ENCODE data around the gene PCDHA2. TPM values are rescaled to one million over a fixed set of nuclear protein-coding genes. Genes with fewer than 3 reads are reported as not detected.

Gene PCDHA2
- total RNA-seq, 2 donors from 2014 or later: 0.85 TPM; not detected in 1

DNA sequence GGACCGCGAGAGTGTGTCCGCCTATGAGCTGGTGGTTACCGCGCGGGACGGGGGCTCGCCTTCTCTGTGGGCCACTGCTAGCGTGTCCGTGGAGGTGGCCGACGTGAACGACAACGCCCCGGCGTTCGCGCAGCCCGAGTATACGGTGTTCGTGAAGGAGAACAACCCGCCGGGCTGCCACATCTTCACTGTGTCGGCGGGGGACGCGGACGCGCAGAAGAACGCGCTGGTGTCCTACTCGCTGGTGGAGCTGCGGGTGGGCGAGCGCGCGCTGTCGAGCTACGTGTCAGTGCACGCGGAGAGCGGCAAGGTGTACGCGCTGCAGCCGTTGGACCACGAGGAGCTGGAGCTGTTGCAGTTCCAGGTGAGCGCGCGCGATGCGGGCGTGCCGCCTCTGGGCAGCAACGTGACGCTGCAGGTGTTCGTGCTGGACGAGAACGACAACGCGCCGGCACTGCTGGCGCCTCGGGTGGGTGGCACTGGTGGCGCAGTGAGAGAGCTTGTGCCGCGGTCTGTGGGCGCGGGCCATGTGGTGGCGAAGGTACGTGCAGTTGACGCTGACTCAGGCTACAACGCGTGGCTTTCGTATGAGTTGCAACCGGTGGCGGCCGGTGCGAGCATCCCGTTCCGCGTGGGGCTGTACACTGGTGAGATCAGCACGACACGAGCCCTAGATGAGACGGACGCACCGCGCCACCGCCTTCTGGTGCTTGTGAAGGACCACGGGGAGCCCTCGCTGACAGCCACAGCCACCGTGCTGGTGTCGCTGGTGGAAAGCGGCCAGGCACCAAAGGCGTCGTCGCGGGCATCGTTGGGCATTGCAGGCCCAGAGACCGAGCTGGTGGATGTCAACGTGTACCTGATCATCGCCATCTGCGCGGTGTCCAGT lies 41.2 kb downstream of the PCDHA2 start:
- peaks cover 43% of the 10 kb centered on the region for H3K9me3 ChIP-seq

DNA sequence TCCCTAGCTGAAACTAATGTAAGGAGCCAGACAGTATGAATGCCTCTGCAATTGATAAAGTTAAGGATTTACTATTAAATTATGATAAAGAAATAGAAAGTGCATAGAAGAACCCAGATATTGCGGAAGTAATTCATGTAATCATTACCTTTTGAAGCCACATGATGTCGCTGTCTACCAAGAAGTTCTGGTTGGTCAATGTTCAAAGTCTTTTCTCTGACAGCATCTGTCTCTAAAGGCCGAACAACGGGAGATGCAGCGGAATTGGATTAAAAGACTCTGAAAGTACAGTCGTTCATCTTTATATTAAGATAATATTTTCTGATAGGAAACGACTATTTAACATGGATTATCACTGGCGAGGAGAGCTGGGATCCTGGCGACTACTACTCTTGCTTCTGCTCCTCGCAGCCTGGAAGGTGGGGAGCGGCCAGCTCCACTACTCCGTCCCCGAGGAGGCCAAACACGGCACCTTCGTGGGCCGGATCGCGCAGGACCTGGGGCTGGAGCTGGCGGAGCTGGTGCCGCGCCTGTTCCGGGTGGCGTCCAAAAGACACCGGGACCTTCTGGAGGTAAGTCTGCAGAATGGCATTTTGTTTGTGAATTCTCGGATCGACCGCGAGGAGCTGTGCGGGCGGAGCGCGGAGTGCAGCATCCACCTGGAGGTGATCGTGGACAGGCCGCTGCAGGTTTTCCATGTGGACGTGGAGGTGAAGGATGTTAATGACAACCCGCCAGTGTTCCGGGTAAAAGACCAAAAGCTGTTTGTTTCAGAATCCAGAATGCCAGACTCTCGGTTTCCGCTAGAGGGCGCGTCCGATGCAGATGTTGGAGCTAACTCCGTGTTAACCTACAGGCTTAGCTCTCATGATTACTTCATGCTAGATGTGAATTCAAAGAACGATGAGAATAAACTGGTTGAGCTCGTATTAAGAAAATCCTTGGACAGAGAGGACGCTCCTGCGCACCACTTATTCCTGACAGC lies 46.6 kb downstream of the PCDHA2 start, which contains the start of gene PCDHA8:
Gene PCDHA8, plus strand, starts transcription at position 210 of the 985 bp plus-strand sequence. Its CDS starts 135 bp downstream, at position 345.
- Histone ChIP-seq H3K4me1 (ENCODE audit: control insufficient read depth in 1 of 2, low read depth in 2 of 2) (no peaks in the 10 kb centered on the region), H3K4me3 (no peak within 1 kb of the TSS), H3K9me3 (peaks cover 37% of the 10 kb centered on the region), H3K27ac (no peak within 1 kb of the TSS), H3K36me3 (no peaks in the 10 kb centered on the region), H3K27me3 (replicated peaks; ENCODE audit: insufficient read depth) (no peaks in the 10 kb centered on the region)
- DNase-seq (ENCODE audit: low spot score) (no peak), ATAC-seq (ENCODE audit: insufficient number of reproducible peaks, low FRiP score, low read depth) (no peak)
- TF ChIP-seq, protein P1, sequence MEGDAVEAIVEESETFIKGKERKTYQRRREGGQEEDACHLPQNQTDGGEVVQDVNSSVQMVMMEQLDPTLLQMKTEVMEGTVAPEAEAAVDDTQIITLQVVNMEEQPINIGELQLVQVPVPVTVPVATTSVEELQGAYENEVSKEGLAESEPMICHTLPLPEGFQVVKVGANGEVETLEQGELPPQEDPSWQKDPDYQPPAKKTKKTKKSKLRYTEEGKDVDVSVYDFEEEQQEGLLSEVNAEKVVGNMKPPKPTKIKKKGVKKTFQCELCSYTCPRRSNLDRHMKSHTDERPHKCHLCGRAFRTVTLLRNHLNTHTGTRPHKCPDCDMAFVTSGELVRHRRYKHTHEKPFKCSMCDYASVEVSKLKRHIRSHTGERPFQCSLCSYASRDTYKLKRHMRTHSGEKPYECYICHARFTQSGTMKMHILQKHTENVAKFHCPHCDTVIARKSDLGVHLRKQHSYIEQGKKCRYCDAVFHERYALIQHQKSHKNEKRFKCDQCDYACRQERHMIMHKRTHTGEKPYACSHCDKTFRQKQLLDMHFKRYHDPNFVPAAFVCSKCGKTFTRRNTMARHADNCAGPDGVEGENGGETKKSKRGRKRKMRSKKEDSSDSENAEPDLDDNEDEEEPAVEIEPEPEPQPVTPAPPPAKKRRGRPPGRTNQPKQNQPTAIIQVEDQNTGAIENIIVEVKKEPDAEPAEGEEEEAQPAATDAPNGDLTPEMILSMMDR (IDR thresholded peaks at IDR 0.05): no peak

More for the DNA sequence above, 41.2 kb downstream of the PCDHA2 start:
- H3K27me3 ChIP-seq (replicated peaks; ENCODE audit: insufficient read depth): no peaks in the 10 kb centered on the region
- ATAC-seq (ENCODE audit: insufficient number of reproducible peaks, low FRiP score, low read depth): no peak
- H3K4me1 ChIP-seq (ENCODE audit: control insufficient read depth in 1 of 2, low read depth in 2 of 2): no peaks in the 10 kb centered on the region
- TF ChIP-seq, protein P1 (IDR thresholded peaks at IDR 0.05): no peak
- no peaks in the 10 kb centered on the region for H3K36me3 ChIP-seq
- no peak for DNase-seq (ENCODE audit: low spot score)
- no peak overlapping the region for H3K27ac ChIP-seq
- H3K4me3 ChIP-seq: no peak overlapping the region

DNA sequence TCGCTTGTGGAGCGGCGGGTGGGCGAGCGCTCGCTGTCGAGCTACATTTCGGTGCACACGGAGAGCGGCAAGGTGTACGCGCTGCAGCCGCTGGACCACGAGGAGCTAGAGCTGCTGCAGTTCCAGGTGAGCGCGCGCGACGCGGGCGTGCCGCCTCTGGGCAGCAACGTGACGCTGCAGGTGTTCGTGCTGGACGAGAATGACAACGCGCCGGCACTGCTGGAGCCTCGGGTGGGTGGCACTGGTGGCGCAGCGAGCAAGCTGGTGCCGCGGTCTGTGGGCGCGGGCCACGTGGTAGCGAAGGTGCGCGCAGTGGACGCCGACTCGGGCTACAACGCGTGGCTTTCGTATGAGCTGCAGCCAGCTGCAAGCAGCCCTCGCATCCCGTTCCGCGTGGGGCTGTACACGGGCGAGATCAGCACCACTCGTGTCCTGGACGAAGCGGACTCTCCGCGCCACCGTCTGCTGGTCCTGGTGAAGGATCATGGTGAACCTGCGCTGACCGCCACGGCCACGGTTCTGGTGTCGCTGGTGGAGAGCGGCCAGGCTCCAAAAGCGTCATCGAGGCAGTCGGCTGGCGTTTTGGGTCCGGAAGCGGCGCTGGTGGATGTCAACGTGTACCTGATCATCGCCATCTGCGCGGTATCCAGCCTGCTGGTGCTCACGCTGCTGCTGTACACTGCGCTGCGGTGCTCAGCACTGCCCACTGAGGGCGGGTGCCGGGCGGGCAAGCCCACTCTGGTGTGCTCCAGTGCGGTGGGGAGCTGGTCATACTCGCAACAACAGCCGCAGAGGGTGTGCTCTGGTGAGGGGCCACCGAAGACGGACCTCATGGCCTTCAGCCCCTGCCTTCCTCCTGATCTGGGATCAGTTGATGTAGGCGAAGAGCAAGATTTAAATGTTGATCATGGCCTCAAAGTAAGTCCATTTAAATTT lies 48.4 kb downstream of the PCDHA2 start:
- H3K9me3 ChIP-seq: peaks cover 34% of the 10 kb centered on the region
- TF ChIP-seq, protein P1 (IDR thresholded peaks at IDR 0.05): no peak
- H3K4me3 ChIP-seq: no peak overlapping the region
- no peak for ATAC-seq (ENCODE audit: insufficient number of reproducible peaks, low FRiP score, low read depth)
- no peak for DNase-seq (ENCODE audit: low spot score)
- no peak overlapping the region for H3K27ac ChIP-seq
- no peaks in the 10 kb centered on the region for H3K27me3 ChIP-seq (replicated peaks; ENCODE audit: insufficient read depth)
- no peaks in the 10 kb centered on the region for H3K4me1 ChIP-seq (ENCODE audit: control insufficient read depth in 1 of 2, low read depth in 2 of 2)
- H3K36me3 ChIP-seq: no peaks in the 10 kb centered on the region

Other genes starting within 250 kb of the PCDHA2 start
- 1 to 10 TPM in 1 of 2 donors, not detected in 1; 6.0 TPM for gene EIF4EBP3, start 247.2 kb upstream of the PCDHA2 start, total RNA-seq
- 10 to 100 TPM; 29.6 to 34.3 TPM for gene SRA1, start 237.4 kb upstream of the PCDHA2 start, total RNA-seq
- 10 to 100 TPM; 31.3 to 34.9 TPM for gene APBB3, start 230.3 kb upstream of the PCDHA2 start, total RNA-seq
- gene SLC35A4, start 230.0 kb upstream of the PCDHA2 start, total RNA-seq: 10 to 100 TPM; 21.7 to 40.2 TPM
- gene CD14, start 161.7 kb upstream of the PCDHA2 start, total RNA-seq: 100 to 1,000 TPM in 1 of 2 donors, 10 to 100 TPM in 1; 96.6 to 235 TPM
- gene TMCO6, start 155.4 kb upstream of the PCDHA2 start, total RNA-seq: 10 to 100 TPM; 11.4 to 13.5 TPM
- gene NDUFA2, start 147.2 kb upstream of the PCDHA2 start, total RNA-seq: 10 to 100 TPM; 19.9 to 26.4 TPM
- 100 to 1,000 TPM in 1 of 2 donors, 10 to 100 TPM in 1; 95.3 to 108 TPM for gene IK, start 147.0 kb upstream of the PCDHA2 start, total RNA-seq
- gene WDR55, start 129.9 kb upstream of the PCDHA2 start, total RNA-seq: 10 to 100 TPM; 24.6 to 26.1 TPM
- gene DND1, start 121.3 kb upstream of the PCDHA2 start, total RNA-seq: 1 to 10 TPM in 1 of 2 donors, under 1 TPM in 1; 0.54 to 1.8 TPM
- gene HARS1, start 103.5 kb upstream of the PCDHA2 start, total RNA-seq: 10 to 100 TPM; 46.4 to 68.2 TPM
- 10 to 100 TPM; 26.0 to 69.0 TPM for gene HARS2, start 103.4 kb upstream of the PCDHA2 start, total RNA-seq
- gene ZMAT2, start 94.4 kb upstream of the PCDHA2 start, total RNA-seq: 10 to 100 TPM; 32.0 to 50.4 TPM
- gene PCDHA1, start 8.7 kb upstream of the PCDHA2 start, total RNA-seq: not detected
- 1 to 10 TPM in 1 of 2 donors, under 1 TPM in 1; 0.68 to 2.0 TPM for gene PCDHA3, start 6.2 kb downstream of the PCDHA2 start, total RNA-seq
- gene PCDHA4, start 12.2 kb downstream of the PCDHA2 start, total RNA-seq: under 1 TPM; 0.78 to 0.81 TPM
- gene PCDHA5, start 26.8 kb downstream of the PCDHA2 start, total RNA-seq: under 1 TPM; 0.14 to 0.85 TPM
- gene PCDHA6, start 33.1 kb downstream of the PCDHA2 start, total RNA-seq: 1 to 10 TPM in 1 of 2 donors, under 1 TPM in 1; 0.14 to 5.2 TPM
- gene PCDHA7, start 39.4 kb downstream of the PCDHA2 start, total RNA-seq: under 1 TPM; 0.42 to 0.54 TPM
- under 1 TPM in 1 of 2 donors, not detected in 1; 0.14 TPM for gene PCDHA8, start 46.3 kb downstream of the PCDHA2 start, total RNA-seq
- 1 to 10 TPM in 1 of 2 donors, under 1 TPM in 1; 0.35 to 1.1 TPM for gene PCDHA9, start 53.5 kb downstream of the PCDHA2 start, total RNA-seq
- under 1 TPM; 0.28 to 0.41 TPM for gene PCDHA10, start 61.0 kb downstream of the PCDHA2 start, total RNA-seq
- under 1 TPM; 0.14 to 0.21 TPM for gene PCDHA11, start 74.1 kb downstream of the PCDHA2 start, total RNA-seq
- under 1 TPM; 0.21 to 0.68 TPM for gene PCDHA12, start 80.5 kb downstream of the PCDHA2 start, total RNA-seq
- gene PCDHA13, start 87.3 kb downstream of the PCDHA2 start, total RNA-seq: under 1 TPM; 0.54 to 0.56 TPM
- 1 to 10 TPM in 1 of 2 donors, under 1 TPM in 1; 0.71 to 1.2 TPM for gene PCDHAC1, start 131.4 kb downstream of the PCDHA2 start, total RNA-seq
- under 1 TPM in 1 of 2 donors, not detected in 1; 0.71 TPM for gene PCDHAC2, start 171.6 kb downstream of the PCDHA2 start, total RNA-seq

Data from thoracic aorta (tissue), 2 donors.